ENCODE data around the gene CCKAR. TPM values are rescaled to one million over a fixed set of nuclear protein-coding genes. Genes with fewer than 3 reads are reported as not detected.

Gene CCKAR
- total RNA-seq, 1 experiment from 2014 or later = not detected

DNA sequence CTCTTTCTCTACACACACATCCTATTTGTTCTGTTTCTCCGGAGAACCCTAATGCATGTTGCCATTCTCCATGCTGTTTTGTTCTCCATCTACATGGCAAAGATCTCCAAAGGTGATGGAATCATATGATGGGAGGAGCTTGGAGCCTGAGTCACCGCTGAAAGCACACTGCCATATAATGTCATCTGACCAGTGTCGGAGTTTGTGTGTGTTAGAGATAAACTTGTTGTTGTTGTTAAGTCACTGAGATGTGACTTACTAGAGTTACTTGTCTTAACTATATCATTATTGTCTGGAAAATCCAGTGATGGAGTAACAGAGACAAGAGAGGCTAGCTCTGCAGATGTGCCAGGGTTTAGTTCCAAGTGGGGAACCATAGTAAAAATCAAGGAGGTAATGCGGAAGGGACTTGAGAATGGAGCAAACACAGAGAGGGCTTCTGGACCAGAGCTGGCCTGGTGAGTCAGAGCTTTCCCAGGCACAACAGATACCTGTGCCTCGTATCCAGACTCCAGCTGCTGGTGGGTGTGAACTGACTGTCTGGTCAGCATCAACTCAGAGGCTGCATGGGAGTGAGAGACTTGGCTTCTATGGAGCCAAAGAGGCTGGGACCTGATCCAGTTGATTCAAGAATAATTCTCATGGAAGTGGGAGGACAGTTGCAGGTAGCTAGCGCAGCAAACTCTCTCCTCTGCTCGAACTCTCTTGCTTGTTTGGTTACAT, 30.6 kb upstream of the CCKAR start:
- CTCF ChIA-PET = no interaction called here
- no peak for DNase-seq (ENCODE audit: low spot score)
- no peak overlapping the region for H3K4me3 Mint-ChIP-seq
- no peaks in the 10 kb centered on the region for H3K4me1 Mint-ChIP-seq
- TF ChIP-seq PRRX2 (CRISPR knock-in tag; IDR thresholded peaks at IDR 0.05) (no peak), FOXK1 (CRISPR knock-in tag; IDR thresholded peaks at IDR 0.05) (no peak), ZNF396 (CRISPR knock-in tag; IDR thresholded peaks at IDR 0.05; ENCODE audit: borderline replicate concordance) (no peak), NFATC4 (CRISPR knock-in tag; IDR thresholded peaks at IDR 0.05) (no peak), ZNF138 (CRISPR knock-in tag; conservative IDR thresholded peaks at IDR 0.05) (no peak), RELA (CRISPR knock-in tag; IDR thresholded peaks at IDR 0.05; ENCODE audit: borderline replicate concordance) (no peak), ZNF263 (CRISPR knock-in tag; IDR thresholded peaks at IDR 0.05; ENCODE audit: low read depth) (no peak), TEAD1 (CRISPR knock-in tag; IDR thresholded peaks at IDR 0.05) (no peak), SOX15 (CRISPR knock-in tag; IDR thresholded peaks at IDR 0.05) (no peak), IRF2 (CRISPR knock-in tag; IDR thresholded peaks at IDR 0.05; ENCODE audit: borderline replicate concordance, low read depth) (no peak)
- TF ChIP-seq, protein P1, sequence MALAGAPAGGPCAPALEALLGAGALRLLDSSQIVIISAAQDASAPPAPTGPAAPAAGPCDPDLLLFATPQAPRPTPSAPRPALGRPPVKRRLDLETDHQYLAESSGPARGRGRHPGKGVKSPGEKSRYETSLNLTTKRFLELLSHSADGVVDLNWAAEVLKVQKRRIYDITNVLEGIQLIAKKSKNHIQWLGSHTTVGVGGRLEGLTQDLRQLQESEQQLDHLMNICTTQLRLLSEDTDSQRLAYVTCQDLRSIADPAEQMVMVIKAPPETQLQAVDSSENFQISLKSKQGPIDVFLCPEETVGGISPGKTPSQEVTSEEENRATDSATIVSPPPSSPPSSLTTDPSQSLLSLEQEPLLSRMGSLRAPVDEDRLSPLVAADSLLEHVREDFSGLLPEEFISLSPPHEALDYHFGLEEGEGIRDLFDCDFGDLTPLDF (CRISPR knock-in tag; IDR thresholded peaks at IDR 0.05) = no peak
- TF ChIP-seq, protein P2, sequence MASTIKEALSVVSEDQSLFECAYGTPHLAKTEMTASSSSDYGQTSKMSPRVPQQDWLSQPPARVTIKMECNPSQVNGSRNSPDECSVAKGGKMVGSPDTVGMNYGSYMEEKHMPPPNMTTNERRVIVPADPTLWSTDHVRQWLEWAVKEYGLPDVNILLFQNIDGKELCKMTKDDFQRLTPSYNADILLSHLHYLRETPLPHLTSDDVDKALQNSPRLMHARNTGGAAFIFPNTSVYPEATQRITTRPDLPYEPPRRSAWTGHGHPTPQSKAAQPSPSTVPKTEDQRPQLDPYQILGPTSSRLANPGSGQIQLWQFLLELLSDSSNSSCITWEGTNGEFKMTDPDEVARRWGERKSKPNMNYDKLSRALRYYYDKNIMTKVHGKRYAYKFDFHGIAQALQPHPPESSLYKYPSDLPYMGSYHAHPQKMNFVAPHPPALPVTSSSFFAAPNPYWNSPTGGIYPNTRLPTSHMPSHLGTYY (CRISPR knock-in tag; IDR thresholded peaks at IDR 0.05) = no peak
- TF ChIP-seq, protein P3, sequence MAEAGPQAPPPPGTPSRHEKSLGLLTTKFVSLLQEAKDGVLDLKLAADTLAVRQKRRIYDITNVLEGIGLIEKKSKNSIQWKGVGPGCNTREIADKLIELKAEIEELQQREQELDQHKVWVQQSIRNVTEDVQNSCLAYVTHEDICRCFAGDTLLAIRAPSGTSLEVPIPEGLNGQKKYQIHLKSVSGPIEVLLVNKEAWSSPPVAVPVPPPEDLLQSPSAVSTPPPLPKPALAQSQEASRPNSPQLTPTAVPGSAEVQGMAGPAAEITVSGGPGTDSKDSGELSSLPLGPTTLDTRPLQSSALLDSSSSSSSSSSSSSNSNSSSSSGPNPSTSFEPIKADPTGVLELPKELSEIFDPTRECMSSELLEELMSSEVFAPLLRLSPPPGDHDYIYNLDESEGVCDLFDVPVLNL (CRISPR knock-in tag; IDR thresholded peaks at IDR 0.05; ENCODE audit: borderline replicate concordance, low read depth) = no peak
- TF ChIP-seq, protein P4, sequence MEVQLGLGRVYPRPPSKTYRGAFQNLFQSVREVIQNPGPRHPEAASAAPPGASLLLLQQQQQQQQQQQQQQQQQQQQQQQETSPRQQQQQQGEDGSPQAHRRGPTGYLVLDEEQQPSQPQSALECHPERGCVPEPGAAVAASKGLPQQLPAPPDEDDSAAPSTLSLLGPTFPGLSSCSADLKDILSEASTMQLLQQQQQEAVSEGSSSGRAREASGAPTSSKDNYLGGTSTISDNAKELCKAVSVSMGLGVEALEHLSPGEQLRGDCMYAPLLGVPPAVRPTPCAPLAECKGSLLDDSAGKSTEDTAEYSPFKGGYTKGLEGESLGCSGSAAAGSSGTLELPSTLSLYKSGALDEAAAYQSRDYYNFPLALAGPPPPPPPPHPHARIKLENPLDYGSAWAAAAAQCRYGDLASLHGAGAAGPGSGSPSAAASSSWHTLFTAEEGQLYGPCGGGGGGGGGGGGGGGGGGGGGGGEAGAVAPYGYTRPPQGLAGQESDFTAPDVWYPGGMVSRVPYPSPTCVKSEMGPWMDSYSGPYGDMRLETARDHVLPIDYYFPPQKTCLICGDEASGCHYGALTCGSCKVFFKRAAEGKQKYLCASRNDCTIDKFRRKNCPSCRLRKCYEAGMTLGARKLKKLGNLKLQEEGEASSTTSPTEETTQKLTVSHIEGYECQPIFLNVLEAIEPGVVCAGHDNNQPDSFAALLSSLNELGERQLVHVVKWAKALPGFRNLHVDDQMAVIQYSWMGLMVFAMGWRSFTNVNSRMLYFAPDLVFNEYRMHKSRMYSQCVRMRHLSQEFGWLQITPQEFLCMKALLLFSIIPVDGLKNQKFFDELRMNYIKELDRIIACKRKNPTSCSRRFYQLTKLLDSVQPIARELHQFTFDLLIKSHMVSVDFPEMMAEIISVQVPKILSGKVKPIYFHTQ (CRISPR knock-in tag; IDR thresholded peaks at IDR 0.05) = no peak
- no peak overlapping the region for H3K27ac Mint-ChIP-seq
- POLR2A ChIA-PET = no interaction called here
- H3K27me3 Mint-ChIP-seq (ENCODE audit: low read depth) = no peaks in the 10 kb centered on the region
- H3K9me3 Mint-ChIP-seq = peaks cover 5% of the 10 kb centered on the region; the same call in 1 of the 2 replicates
- H3K36me3 Mint-ChIP-seq = no peaks in the 10 kb centered on the region
- no peak for ATAC-seq

DNA sequence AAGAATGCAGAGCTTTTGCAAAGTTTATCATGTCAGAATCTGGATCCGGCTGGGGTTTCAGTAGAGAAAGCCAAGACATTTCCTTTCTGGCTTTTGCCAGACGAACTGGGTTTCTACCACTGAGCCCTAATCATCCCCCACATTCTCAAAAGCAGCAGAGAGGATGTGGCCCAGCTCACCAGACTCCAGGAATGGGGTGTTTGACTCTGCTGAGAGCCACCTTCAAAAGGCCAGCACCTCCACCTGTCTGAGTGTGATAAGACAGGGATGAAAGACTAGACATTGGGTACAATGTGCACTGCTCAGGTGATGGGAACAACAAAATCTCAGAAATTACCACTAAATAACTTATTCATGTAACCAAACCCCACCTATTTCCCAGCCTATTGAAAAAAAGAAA, 25.7 kb upstream of the CCKAR start:
- Mint-ChIP-seq H3K27me3 (ENCODE audit: low read depth) (no peaks in the 10 kb centered on the region), H3K4me1 (no peaks in the 10 kb centered on the region), H3K9me3 (peaks cover 5% of the 10 kb centered on the region; the same call in 1 of the 2 replicates), H3K27ac (no peak overlapping the region), H3K36me3 (no peaks in the 10 kb centered on the region), H3K4me3 (no peak overlapping the region)
- ATAC-seq = no peak
- TF ChIP-seq GABPB1 (CRISPR knock-in tag; IDR thresholded peaks at IDR 0.05) (no peak), ZNF317 (CRISPR knock-in tag; IDR thresholded peaks at IDR 0.05; ENCODE audit: borderline replicate concordance, low read depth) (no peak), MXD4 (CRISPR knock-in tag; IDR thresholded peaks at IDR 0.05; ENCODE audit: borderline replicate concordance) (no peak), ZNF232 (CRISPR knock-in tag; IDR thresholded peaks at IDR 0.05) (no peak), CBFB (CRISPR knock-in tag; IDR thresholded peaks at IDR 0.05; ENCODE audit: low read depth) (no peak), GRHL2 (CRISPR knock-in tag; IDR thresholded peaks at IDR 0.05; ENCODE audit: insufficient replicate concordance, severe bottlenecking) (no peak)
- TF ChIP-seq, protein P5, sequence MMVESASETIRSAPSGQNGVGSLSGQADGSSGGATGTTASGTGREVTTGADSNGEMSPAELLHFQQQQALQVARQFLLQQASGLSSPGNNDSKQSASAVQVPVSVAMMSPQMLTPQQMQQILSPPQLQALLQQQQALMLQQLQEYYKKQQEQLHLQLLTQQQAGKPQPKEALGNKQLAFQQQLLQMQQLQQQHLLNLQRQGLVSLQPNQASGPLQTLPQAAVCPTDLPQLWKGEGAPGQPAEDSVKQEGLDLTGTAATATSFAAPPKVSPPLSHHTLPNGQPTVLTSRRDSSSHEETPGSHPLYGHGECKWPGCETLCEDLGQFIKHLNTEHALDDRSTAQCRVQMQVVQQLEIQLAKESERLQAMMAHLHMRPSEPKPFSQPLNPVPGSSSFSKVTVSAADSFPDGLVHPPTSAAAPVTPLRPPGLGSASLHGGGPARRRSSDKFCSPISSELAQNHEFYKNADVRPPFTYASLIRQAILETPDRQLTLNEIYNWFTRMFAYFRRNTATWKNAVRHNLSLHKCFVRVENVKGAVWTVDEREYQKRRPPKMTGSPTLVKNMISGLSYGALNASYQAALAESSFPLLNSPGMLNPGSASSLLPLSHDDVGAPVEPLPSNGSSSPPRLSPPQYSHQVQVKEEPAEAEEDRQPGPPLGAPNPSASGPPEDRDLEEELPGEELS (CRISPR knock-in tag; IDR thresholded peaks at IDR 0.05) = no peak
- CTCF ChIA-PET = no interaction called here
- DNase-seq (ENCODE audit: low spot score) = no peak
- POLR2A ChIA-PET = no interaction called here
